Neural cell (in vitro differentiated cells): Measurements from ENCODE around the gene PDE6A. TPM values are rescaled to one million over a fixed set of nuclear protein-coding genes. Genes with fewer than 3 reads are reported as not detected.

ENCODE experiments used
- H2AFZ ChIP-seq: fragments of 200-600, 300-800 bp; sonication (generic), shearing (Covaris generic); 2 replicates; pipeline ENCODE4 v1.6.0; 2014; ENCODE audit warnings: low read depth, mild to moderate bottlenecking, antibody characterized with exemption, low read length, moderate library complexity
- H3F3A ChIP-seq: fragments of 200-600 bp; shearing (Covaris generic); 2 replicates; pipeline ENCODE4 v1.6.1; 2016; ENCODE audit warnings: mild to moderate bottlenecking, moderate library complexity, mixed read lengths, antibody characterized with exemption, low read length; ENCODE audit not compliant: insufficient read depth, poor library complexity, severe bottlenecking
- H3K27ac ChIP-seq: fragments of 200-600, 300-800 bp; sonication (generic), shearing (Covaris generic); 2 replicates; pipeline ENCODE4 v1.5.1; 2014; ENCODE audit warnings: mild to moderate bottlenecking, low read length, moderate library complexity
- H3K27me3 ChIP-seq: fragments of 300-800, 200-600 bp; sonication (generic), shearing (Covaris generic); 2 replicates; pipeline ENCODE4 v1.6.0; 2014; ENCODE audit warnings: mild to moderate bottlenecking, low read depth, low read length, moderate library complexity; ENCODE audit not compliant: insufficient read depth
- H3K36me3 ChIP-seq: fragments of 300-800, 200-600 bp; sonication (generic), shearing (Covaris generic); 2 replicates; pipeline ENCODE4 v1.5.1; 2014; ENCODE audit warnings: mild to moderate bottlenecking, antibody characterized with exemption, low read length, moderate library complexity; ENCODE audit not compliant: insufficient read depth
- H3K4me2 ChIP-seq: fragments of 300-800, 200-600 bp; sonication (generic), shearing (Covaris generic); 2 replicates; pipeline ENCODE4 v1.6.0; 2014; ENCODE audit warnings: mild to moderate bottlenecking, low read length
- H3K4me3 ChIP-seq: fragments of 300-800, 200-600 bp; sonication (generic), shearing (Covaris generic); 2 replicates; pipeline ENCODE4 v1.5.1; 2014; ENCODE audit warnings: mild to moderate bottlenecking, low read length, moderate library complexity
- H3K79me2 ChIP-seq: fragments of 200-600 bp; shearing (Covaris generic); replicated peaks from 2 replicates; pipeline ENCODE4 v1.6.0; 2014; ENCODE audit warnings: mild to moderate bottlenecking, low read length, moderate library complexity; ENCODE audit not compliant: insufficient read depth
- H3K9ac ChIP-seq: fragments of 300-800, 200-600 bp; sonication (generic), shearing (Covaris generic); 2 replicates; pipeline ENCODE4 v1.6.1; 2016; ENCODE audit warnings: mild to moderate bottlenecking, low read length, mixed read lengths
- H3K9me2 ChIP-seq: fragments of 200-600 bp; shearing (Covaris generic); 2 replicates; pipeline ENCODE4 v1.6.1; 2016; ENCODE audit warnings: mild to moderate bottlenecking, low read length, mixed read lengths; ENCODE audit not compliant: insufficient read depth
- H3K9me3 ChIP-seq: fragments of 200-600, 300-800 bp; sonication (generic), shearing (Covaris generic); 2 replicates; pipeline ENCODE4 v1.6.1; 2016; ENCODE audit warnings: mild to moderate bottlenecking, mixed run types, low read length, moderate library complexity, mixed read lengths
- H4K20me1 ChIP-seq: fragments of 200-600 bp; shearing (Covaris generic); 2 replicates; pipeline ENCODE4 v1.6.1; 2016; ENCODE audit warnings: mild to moderate bottlenecking, mixed run types; ENCODE audit not compliant: insufficient read depth
- EZH2 ChIP-seq: fragments of 200-600, 300-800 bp; shearing (Covaris generic), sonication (generic); IDR thresholded peaks from 2 replicates; pipeline ENCODE4 v1.6.1; 2014; ENCODE audit warnings: antibody characterized with exemption, low read length, borderline replicate concordance, mild to moderate bottlenecking; ENCODE audit not compliant: insufficient read depth, poor library complexity, severe bottlenecking
- MXI1 ChIP-seq: fragments of 450-650 bp; conservative IDR thresholded peaks from 2 replicates; pipeline ENCODE4 v1.6.1; 2014; ENCODE audit warnings: antibody characterized with exemption, mild to moderate bottlenecking; ENCODE audit not compliant: poor library complexity, severe bottlenecking
- POLR2AphosphoS5 ChIP-seq: IDR thresholded peaks from 2 replicates; pipeline ENCODE4 v1.6.1; 2012
- RAD21 ChIP-seq: fragments of 450-650 bp; conservative IDR thresholded peaks from 2 replicates; pipeline ENCODE4 v1.6.1; 2014; ENCODE audit warnings: antibody characterized with exemption, mild to moderate bottlenecking, moderate library complexity
- SMC3 ChIP-seq: fragments of 450-650 bp; conservative IDR thresholded peaks from 2 replicates; pipeline ENCODE4 v1.6.1; 2014; ENCODE audit warnings: antibody characterized with exemption, mild to moderate bottlenecking, moderate library complexity; ENCODE audit not compliant: poor library complexity
- TAF1 ChIP-seq: IDR thresholded peaks from 2 replicates; pipeline ENCODE4 v1.6.1; 2012; ENCODE audit warnings: low read depth
- polyA plus RNA-seq: library from polyadenylated mRNA; depleted of rRNA; stranded (reverse); fragments of >200 nt; gene quantifications from 2 replicates; pipeline ENCODE4 v1.2.3, GENCODE V29; 2014
- TF ChIP-seq, protein P1 (sequence below): IDR thresholded peaks from 2 replicates; pipeline ENCODE4 v1.6.1; 2012; ENCODE audit warnings: borderline replicate concordance
- TF ChIP-seq, protein P2 (sequence below): fragments of 450-650 bp; IDR thresholded peaks from 2 replicates; pipeline ENCODE4 v1.5.1; 2014; ENCODE audit warnings: antibody characterized with exemption, mild to moderate bottlenecking, moderate library complexity; ENCODE audit not compliant: poor library complexity, severe bottlenecking

PDE6A gene
- polyA plus RNA-seq, 1 donor from 2014 or later, result not detected

DNA sequence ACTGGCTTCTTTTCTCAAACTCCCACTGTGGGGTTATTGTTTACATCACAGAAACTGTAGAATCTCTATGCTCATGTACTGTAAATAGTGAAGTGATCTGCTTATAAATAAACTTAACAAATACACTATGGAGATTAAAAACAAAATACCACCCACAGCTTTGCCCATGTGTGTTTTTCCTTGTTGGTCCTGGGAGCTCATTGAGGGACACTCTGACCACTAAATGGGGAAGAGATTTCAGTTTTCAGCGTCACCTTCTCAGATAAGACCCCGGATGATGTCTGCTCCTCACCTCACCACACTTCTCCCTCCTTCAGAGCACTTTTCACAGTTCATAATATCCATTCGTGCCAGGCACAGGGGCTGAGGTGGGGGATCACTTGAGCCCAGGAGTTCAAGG lies 89.7 kb downstream of the PDE6A start:
- TF ChIP-seq EZH2, result no peak
- no peak for TF ChIP-seq POLR2AphosphoS5
- TF ChIP-seq MXI1, result no peak
- TF ChIP-seq, protein P1, sequence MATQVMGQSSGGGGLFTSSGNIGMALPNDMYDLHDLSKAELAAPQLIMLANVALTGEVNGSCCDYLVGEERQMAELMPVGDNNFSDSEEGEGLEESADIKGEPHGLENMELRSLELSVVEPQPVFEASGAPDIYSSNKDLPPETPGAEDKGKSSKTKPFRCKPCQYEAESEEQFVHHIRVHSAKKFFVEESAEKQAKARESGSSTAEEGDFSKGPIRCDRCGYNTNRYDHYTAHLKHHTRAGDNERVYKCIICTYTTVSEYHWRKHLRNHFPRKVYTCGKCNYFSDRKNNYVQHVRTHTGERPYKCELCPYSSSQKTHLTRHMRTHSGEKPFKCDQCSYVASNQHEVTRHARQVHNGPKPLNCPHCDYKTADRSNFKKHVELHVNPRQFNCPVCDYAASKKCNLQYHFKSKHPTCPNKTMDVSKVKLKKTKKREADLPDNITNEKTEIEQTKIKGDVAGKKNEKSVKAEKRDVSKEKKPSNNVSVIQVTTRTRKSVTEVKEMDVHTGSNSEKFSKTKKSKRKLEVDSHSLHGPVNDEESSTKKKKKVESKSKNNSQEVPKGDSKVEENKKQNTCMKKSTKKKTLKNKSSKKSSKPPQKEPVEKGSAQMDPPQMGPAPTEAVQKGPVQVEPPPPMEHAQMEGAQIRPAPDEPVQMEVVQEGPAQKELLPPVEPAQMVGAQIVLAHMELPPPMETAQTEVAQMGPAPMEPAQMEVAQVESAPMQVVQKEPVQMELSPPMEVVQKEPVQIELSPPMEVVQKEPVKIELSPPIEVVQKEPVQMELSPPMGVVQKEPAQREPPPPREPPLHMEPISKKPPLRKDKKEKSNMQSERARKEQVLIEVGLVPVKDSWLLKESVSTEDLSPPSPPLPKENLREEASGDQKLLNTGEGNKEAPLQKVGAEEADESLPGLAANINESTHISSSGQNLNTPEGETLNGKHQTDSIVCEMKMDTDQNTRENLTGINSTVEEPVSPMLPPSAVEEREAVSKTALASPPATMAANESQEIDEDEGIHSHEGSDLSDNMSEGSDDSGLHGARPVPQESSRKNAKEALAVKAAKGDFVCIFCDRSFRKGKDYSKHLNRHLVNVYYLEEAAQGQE, result no peak
- TF ChIP-seq SMC3, result no peak
- H3K9me2 ChIP-seq, result no peaks in the 10 kb centered on the region
- no peaks in the 10 kb centered on the region for H3K27me3 ChIP-seq
- no peaks in the 10 kb centered on the region for H4K20me1 ChIP-seq
- no peak overlapping the region for H3K9ac ChIP-seq
- H3K36me3 ChIP-seq, result no peaks in the 10 kb centered on the region
- no peak overlapping the region for H3K4me3 ChIP-seq
- no peak overlapping the region for H3K4me2 ChIP-seq
- H3K79me2 ChIP-seq, result no peaks in the 10 kb centered on the region
- no peak overlapping the region for H3K27ac ChIP-seq
- no peak overlapping the region for H2AFZ ChIP-seq
- no peaks in the 10 kb centered on the region for H3F3A ChIP-seq
- no peaks in the 10 kb centered on the region for H3K9me3 ChIP-seq

DNA sequence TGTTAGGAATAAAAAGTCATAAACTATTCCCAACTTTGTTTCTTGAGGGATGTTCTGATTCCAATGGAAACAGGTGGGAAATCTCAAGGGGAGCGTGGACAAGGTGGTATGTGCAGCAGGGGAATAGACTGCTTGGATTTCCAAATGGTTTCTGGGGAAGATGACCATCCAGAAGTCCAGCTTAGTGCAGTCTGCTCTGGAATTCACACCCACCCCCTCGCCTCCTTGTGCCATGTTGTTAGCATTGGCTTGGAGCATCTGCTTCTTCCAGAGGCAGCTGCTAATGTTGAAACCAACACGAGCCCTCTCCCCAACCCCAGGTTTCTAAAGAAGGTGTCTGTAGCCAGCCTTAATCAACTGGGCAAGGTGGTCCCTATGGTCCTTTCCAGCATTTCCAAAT lies 90.9 kb downstream of the PDE6A start:
- no peak overlapping the region for H3K4me2 ChIP-seq
- H3K36me3 ChIP-seq, result no peaks in the 10 kb centered on the region
- no peak overlapping the region for H2AFZ ChIP-seq
- H4K20me1 ChIP-seq, result no peaks in the 10 kb centered on the region
- no peaks in the 10 kb centered on the region for H3K9me3 ChIP-seq
- no peak overlapping the region for H3K4me3 ChIP-seq
- H3K9ac ChIP-seq, result no peak overlapping the region
- no peaks in the 10 kb centered on the region for H3K27me3 ChIP-seq
- H3F3A ChIP-seq, result no peaks in the 10 kb centered on the region
- no peak overlapping the region for H3K27ac ChIP-seq
- TF ChIP-seq TAF1 (no peak), POLR2AphosphoS5 (no peak)
- H3K9me2 ChIP-seq, result no peaks in the 10 kb centered on the region
- H3K79me2 ChIP-seq, result no peaks in the 10 kb centered on the region

DNA sequence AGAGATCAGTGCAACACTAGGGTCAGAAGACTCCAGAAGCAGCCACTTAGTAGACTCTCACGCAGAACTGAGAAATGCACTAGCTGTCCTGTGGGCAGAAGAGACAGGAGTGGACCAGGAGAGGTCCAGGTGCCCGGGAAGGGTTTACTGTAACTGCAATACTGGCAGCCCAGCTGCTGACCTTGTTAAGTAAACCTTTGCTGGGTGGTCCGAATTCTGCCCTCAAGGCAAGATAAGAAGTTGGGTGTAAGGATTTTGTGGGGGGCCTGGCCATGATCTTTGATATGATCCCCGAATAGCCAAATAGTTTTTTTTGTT lies 91.3 kb downstream of the PDE6A start:
- Histone ChIP-seq H3K27ac (no peak overlapping the region), H3F3A (no peaks in the 10 kb centered on the region), H4K20me1 (no peaks in the 10 kb centered on the region), H3K79me2 (no peaks in the 10 kb centered on the region), H3K9ac (no peak overlapping the region), H2AFZ (no peak overlapping the region), H3K9me2 (no peaks in the 10 kb centered on the region), H3K36me3 (no peaks in the 10 kb centered on the region), H3K4me2 (no peak overlapping the region), H3K9me3 (no peaks in the 10 kb centered on the region), H3K4me3 (no peak overlapping the region), H3K27me3 (no peaks in the 10 kb centered on the region)
- TF ChIP-seq, protein P2, sequence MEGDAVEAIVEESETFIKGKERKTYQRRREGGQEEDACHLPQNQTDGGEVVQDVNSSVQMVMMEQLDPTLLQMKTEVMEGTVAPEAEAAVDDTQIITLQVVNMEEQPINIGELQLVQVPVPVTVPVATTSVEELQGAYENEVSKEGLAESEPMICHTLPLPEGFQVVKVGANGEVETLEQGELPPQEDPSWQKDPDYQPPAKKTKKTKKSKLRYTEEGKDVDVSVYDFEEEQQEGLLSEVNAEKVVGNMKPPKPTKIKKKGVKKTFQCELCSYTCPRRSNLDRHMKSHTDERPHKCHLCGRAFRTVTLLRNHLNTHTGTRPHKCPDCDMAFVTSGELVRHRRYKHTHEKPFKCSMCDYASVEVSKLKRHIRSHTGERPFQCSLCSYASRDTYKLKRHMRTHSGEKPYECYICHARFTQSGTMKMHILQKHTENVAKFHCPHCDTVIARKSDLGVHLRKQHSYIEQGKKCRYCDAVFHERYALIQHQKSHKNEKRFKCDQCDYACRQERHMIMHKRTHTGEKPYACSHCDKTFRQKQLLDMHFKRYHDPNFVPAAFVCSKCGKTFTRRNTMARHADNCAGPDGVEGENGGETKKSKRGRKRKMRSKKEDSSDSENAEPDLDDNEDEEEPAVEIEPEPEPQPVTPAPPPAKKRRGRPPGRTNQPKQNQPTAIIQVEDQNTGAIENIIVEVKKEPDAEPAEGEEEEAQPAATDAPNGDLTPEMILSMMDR, result peak; percentile 9
- no peak for TF ChIP-seq RAD21
